ENCODE data around the gene CNOT1.
"Not testable (repeated sequence)": the region's sequence is repeated elsewhere in the genome, so short reads cannot be mapped to it uniquely, and the experiment has no call there.

CNOT1 gene

GRCh38 chr16:58582133-58582532 is 47.5 kb downstream of the CNOT1 start:
- DNase-seq (ENCODE audit: low read depth, low spot score): no peak

GRCh38 chr16:58579587-58579986 is 50.0 kb downstream of the CNOT1 start:
- DNase-seq (ENCODE audit: low read depth, low spot score): no peak

GRCh38 chr16:58578642-58579041 is 51.0 kb downstream of the CNOT1 start:
- DNase-seq (ENCODE audit: low read depth, low spot score): no peak

GRCh38 chr16:58577141-58577540 is 52.5 kb downstream of the CNOT1 start:
- no peak for DNase-seq (ENCODE audit: low read depth, low spot score)

- no peak for DNase-seq (ENCODE audit: low read depth, low spot score)
These were observed 54.7 kb downstream of the CNOT1 start for GRCh38 chr16:58574895-58575294.

- DNase-seq (ENCODE audit: low read depth, low spot score): not testable (repeated sequence)
These were observed 63.9 kb downstream of the CNOT1 start for GRCh38 chr16:58565697-58566096.

- no peak for DNase-seq (ENCODE audit: low read depth, low spot score)
These were observed 65.9 kb downstream of the CNOT1 start for GRCh38 chr16:58563775-58564174.

GRCh38 chr16:58563235-58563634 is 66.4 kb downstream of the CNOT1 start:
- DNase-seq (ENCODE audit: low read depth, low spot score): no peak

- DNase-seq (ENCODE audit: low read depth, low spot score): no peak
These were observed 72.9 kb downstream of the CNOT1 start for GRCh38 chr16:58556678-58557077.

- DNase-seq (ENCODE audit: low read depth, low spot score): no peak
These were observed 78.1 kb downstream of the CNOT1 start for GRCh38 chr16:58551496-58551895.

GRCh38 chr16:58548378-58548777 is 81.2 kb downstream of the CNOT1 start:
- no peak for DNase-seq (ENCODE audit: low read depth, low spot score)

GRCh38 chr16:58543685-58544084 is 85.9 kb downstream of the CNOT1 start:
- no peak for DNase-seq (ENCODE audit: low read depth, low spot score)

- DNase-seq (ENCODE audit: low read depth, low spot score): no peak
These were observed 87.3 kb downstream of the CNOT1 start for GRCh38 chr16:58542291-58542690.

GRCh38 chr16:58541711-58542110 is 87.9 kb downstream of the CNOT1 start:
- no peak for DNase-seq (ENCODE audit: low read depth, low spot score)

- DNase-seq (ENCODE audit: low read depth, low spot score): no peak
These were observed 92.3 kb downstream of the CNOT1 start for GRCh38 chr16:58537124-58537906.

- DNase-seq (ENCODE audit: low read depth, low spot score): no peak
These were observed 93.3 kb downstream of the CNOT1 start for GRCh38 chr16:58536278-58536677.

GRCh38 chr16:58535100-58535499 is 94.5 kb downstream of the CNOT1 start:
- DNase-seq (ENCODE audit: low read depth, low spot score): no peak

- no peak for DNase-seq (ENCODE audit: low read depth, low spot score)
These were observed 95.7 kb downstream of the CNOT1 start for GRCh38 chr16:58533751-58534470.

GRCh38 chr16:58532414-58532813 is 97.2 kb downstream of the CNOT1 start:
- no peak for DNase-seq (ENCODE audit: low read depth, low spot score)

GRCh38 chr16:58530179-58530578 is 99.4 kb downstream of the CNOT1 start:
- DNase-seq (ENCODE audit: low read depth, low spot score): no peak

- no peak for DNase-seq (ENCODE audit: low read depth, low spot score)
These were observed 109.9 kb downstream of the CNOT1 start for GRCh38 chr16:58519707-58520106.

- no peak for DNase-seq (ENCODE audit: low read depth, low spot score)
These were observed 110.7 kb downstream of the CNOT1 start for GRCh38 chr16:58518980-58519368.

All from activated naive CD8-positive, alpha-beta T cell treated with anti-CD3 and anti-CD28 coated beads, Interleukin-2, amount 50 U/mL, for 16 hours (primary cell).